GM18526 (cell line): Measurements from ENCODE around the gene SMYD3.

ENCODE experiments used
- POLR2A ChIP-seq: IDR thresholded peaks from 3 replicates; pipeline ENCODE4 v1.6.1; 2011; ENCODE audit not compliant: insufficient read length; ENCODE audit errors: extremely low read depth

The SMYD3 gene

GRCh38 chr1:246526915-246527314, 19.8 kb upstream of the SMYD3 start:
- TF ChIP-seq POLR2A, result no peak

- no peak for TF ChIP-seq POLR2A
Observed at GRCh38 chr1:246526380-246526779, 19.3 kb upstream of the SMYD3 start.

- no peak for TF ChIP-seq POLR2A
Observed at GRCh38 chr1:246519514-246519913, 12.4 kb upstream of the SMYD3 start.

GRCh38 chr1:246518456-246519205, 11.6 kb upstream of the SMYD3 start:
- no peak for TF ChIP-seq POLR2A

GRCh38 chr1:246517391-246517790, 10.3 kb upstream of the SMYD3 start:
- no peak for TF ChIP-seq POLR2A

- TF ChIP-seq POLR2A, result no peak
Observed at GRCh38 chr1:246516126-246516525, 9.0 kb upstream of the SMYD3 start.

GRCh38 chr1:246515390-246516005, 8.4 kb upstream of the SMYD3 start:
- TF ChIP-seq POLR2A, result no peak

- TF ChIP-seq POLR2A, result no peak
Observed at GRCh38 chr1:246513619-246514343, 6.7 kb upstream of the SMYD3 start.

GRCh38 chr1:246513041-246513440, 6.0 kb upstream of the SMYD3 start:
- no peak for TF ChIP-seq POLR2A

- TF ChIP-seq POLR2A, result no peak
Observed at GRCh38 chr1:246512635-246513034, 5.6 kb upstream of the SMYD3 start.

GRCh38 chr1:246512230-246512629, 5.2 kb upstream of the SMYD3 start:
- TF ChIP-seq POLR2A, result no peak

- no peak for TF ChIP-seq POLR2A
Observed at GRCh38 chr1:246511203-246511602, 4.1 kb upstream of the SMYD3 start.

GRCh38 chr1:246510147-246511030, 3.3 kb upstream of the SMYD3 start:
- TF ChIP-seq POLR2A, result no peak

- TF ChIP-seq POLR2A, result no peak
Observed at GRCh38 chr1:246508897-246509688, 2.0 kb upstream of the SMYD3 start.

GRCh38 chr1:246506367-246506673, 759 bp downstream of the SMYD3 start:
- TF ChIP-seq POLR2A, result no peak
